HEK293 (cell line): Measurements from ENCODE around the gene MRPS10.

Source experiments
- CTCF ChIA-PET: fragments of 350-600 bp; formaldehyde crosslinking; extraction: SDS; loops from one replicate; lab custom pipeline; 2021; ENCODE audit warnings: antibody characterized with exemption; lab: Yijun Ruan, JAX
- POLR2A ChIA-PET: fragments of 300-600 bp; formaldehyde crosslinking; extraction: SDS; loops from one replicate; lab custom pipeline; 2020; ENCODE audit warnings: antibody characterized with exemption, inconsistent platforms; lab: Yijun Ruan, JAX
- H3K27ac ChIP-seq: fragments of 200-500 bp; sonication (Bioruptor generic); 2 replicates; pipeline ENCODE4 v1.5.1; 2014; ENCODE audit warnings: low read depth, low read length, control low read depth, inconsistent platforms; ENCODE audit errors: extremely low read depth
- H3K36me3 ChIP-seq, 2 experiments: fragments of 200-500 bp in 1 of 2; sonication (Bioruptor generic) in 1 of 2; 1 replicate in 1 of 2; 2 replicates in 1 of 2; pipeline ENCODE4 v1.5.1; 2014 to 2017; ENCODE audit warnings: inconsistent platforms in 2 of 2, low read length in 2 of 2; ENCODE audit not compliant: control insufficient read depth in 2 of 2, insufficient read depth in 1 of 2
- H3K4me1 ChIP-seq: fragments of 200-500 bp; sonication (Bioruptor generic); 2 replicates; pipeline ENCODE4 v1.5.1; 2014; ENCODE audit warnings: mild to moderate bottlenecking, low read length, inconsistent platforms; ENCODE audit not compliant: control insufficient read depth, insufficient read depth
- H3K4me3 ChIP-seq: 2 replicates; pipeline ENCODE4 v1.5.1; 2011; ENCODE audit warnings: low read depth, mild to moderate bottlenecking, control low read depth, low read length, moderate library complexity
- H3K9me3 ChIP-seq: fragments of 200-500 bp; sonication (Bioruptor generic); 2 replicates; pipeline ENCODE4 v1.5.1; 2014; ENCODE audit warnings: low read depth, low read length, inconsistent platforms; ENCODE audit not compliant: control insufficient read depth, insufficient read depth
- ATF2 ChIP-seq: fragments of 450-650 bp; formaldehyde crosslinking; IDR thresholded peaks from 2 replicates; pipeline ENCODE4 v1.5.1; 2016; ENCODE audit warnings: missing biosample characterization, missing genetic modification characterization, low read depth
- HOXD13 ChIP-seq: sonication (generic); formaldehyde crosslinking; IDR thresholded peaks from 2 replicates; pipeline ENCODE4 v1.8.0; 2022; ENCODE audit warnings: missing genetic modification reagents, borderline replicate concordance
- KLF9 ChIP-seq: fragments of 450-650 bp; formaldehyde crosslinking; IDR thresholded peaks from 2 replicates; pipeline ENCODE4 v1.5.1; 2016; ENCODE audit warnings: missing biosample characterization, missing genetic modification characterization, low read depth
- MYNN ChIP-seq: fragments of 450-650 bp; formaldehyde crosslinking; IDR thresholded peaks from 2 replicates; pipeline ENCODE4 v1.5.1; 2016; ENCODE audit warnings: missing biosample characterization, missing genetic modification characterization, borderline replicate concordance
- REST ChIP-seq: fragments of 450-650 bp; formaldehyde crosslinking; IDR thresholded peaks from 2 replicates; pipeline ENCODE4 v1.5.1; 2016; ENCODE audit warnings: missing biosample characterization, missing genetic modification characterization
- ZFHX2 ChIP-seq: fragments of 450-650 bp; formaldehyde crosslinking; conservative IDR thresholded peaks from 2 replicates; pipeline ENCODE4 v1.5.1; 2016; ENCODE audit warnings: missing biosample characterization, missing genetic modification characterization
- ZNF138 ChIP-seq: fragments of 450-650 bp; formaldehyde crosslinking; IDR thresholded peaks from 2 replicates; pipeline ENCODE4 v1.5.1; 2016; ENCODE audit warnings: missing biosample characterization, missing genetic modification characterization, borderline replicate concordance
- ZNF16 ChIP-seq: fragments of 450-650 bp; formaldehyde crosslinking; IDR thresholded peaks from 2 replicates; pipeline ENCODE4 v1.5.1; 2016; ENCODE audit warnings: low read depth, missing biosample characterization, missing genetic modification characterization
- ZNF214 ChIP-seq: fragments of 450-650 bp; formaldehyde crosslinking; IDR thresholded peaks from 2 replicates; pipeline ENCODE4 v1.5.1; 2017; ENCODE audit warnings: missing biosample characterization, mild to moderate bottlenecking, missing genetic modification characterization, borderline replicate concordance
- ZNF292 ChIP-seq: fragments of 450-650 bp; formaldehyde crosslinking; IDR thresholded peaks from 2 replicates; pipeline ENCODE4 v1.5.1; 2016; ENCODE audit warnings: low read depth, missing biosample characterization, missing genetic modification characterization, borderline replicate concordance
- ZNF394 ChIP-seq: fragments of 450-650 bp; formaldehyde crosslinking; IDR thresholded peaks from 2 replicates; pipeline ENCODE4 v1.5.1; 2016; ENCODE audit warnings: missing biosample characterization, missing genetic modification characterization, mild to moderate bottlenecking, moderate library complexity, borderline replicate concordance
- ZNF404 ChIP-seq: fragments of 450-650 bp; formaldehyde crosslinking; IDR thresholded peaks from 2 replicates; pipeline ENCODE4 v1.5.1; 2017; ENCODE audit warnings: missing biosample characterization, missing genetic modification characterization
- ZNF501 ChIP-seq: fragments of 450-650 bp; formaldehyde crosslinking; IDR thresholded peaks from 2 replicates; pipeline ENCODE4 v1.5.1; 2016; ENCODE audit warnings: missing biosample characterization, missing genetic modification characterization
- ZNF513 ChIP-seq: fragments of 450-650 bp; IDR thresholded peaks from 2 replicates; pipeline ENCODE4 v1.5.1; 2018; ENCODE audit warnings: missing biosample characterization, missing genetic modification characterization
- ZNF596 ChIP-seq: fragments of 450-650 bp; IDR thresholded peaks from 2 replicates; pipeline ENCODE4 v1.5.0; 2018; ENCODE audit warnings: missing biosample characterization, mild to moderate bottlenecking, missing genetic modification characterization, moderate library complexity
- ZNF658 ChIP-seq: fragments of 450-650 bp; formaldehyde crosslinking; IDR thresholded peaks from 2 replicates; pipeline ENCODE4; 2016; ENCODE audit warnings: missing biosample characterization, missing genetic modification characterization
- ZNF692 ChIP-seq: fragments of 450-650 bp; formaldehyde crosslinking; IDR thresholded peaks from 2 replicates; pipeline ENCODE4 v1.5.1; 2016; ENCODE audit warnings: missing biosample characterization, missing genetic modification characterization
- ZNF701 ChIP-seq: fragments of 450-650 bp; formaldehyde crosslinking; IDR thresholded peaks from 2 replicates; pipeline ENCODE4 v1.5.1; 2016; ENCODE audit warnings: missing biosample characterization, missing genetic modification characterization
- ZNF707 ChIP-seq: fragments of 450-650 bp; formaldehyde crosslinking; IDR thresholded peaks from 2 replicates; pipeline ENCODE4 v1.5.1; 2016; ENCODE audit warnings: missing biosample characterization, missing genetic modification characterization
- ZNF777 ChIP-seq: fragments of 450-650 bp; formaldehyde crosslinking; IDR thresholded peaks from 2 replicates; pipeline ENCODE4 v1.5.1; 2017; ENCODE audit warnings: missing biosample characterization, missing genetic modification characterization, borderline replicate concordance
- ZNF843 ChIP-seq: fragments of 450-650 bp; formaldehyde crosslinking; IDR thresholded peaks from 2 replicates; pipeline ENCODE4 v1.5.1; 2016; ENCODE audit warnings: missing biosample characterization, missing genetic modification characterization
- ZSCAN30 ChIP-seq: fragments of 450-650 bp; IDR thresholded peaks from 2 replicates; pipeline ENCODE4 v1.5.1; 2018; ENCODE audit warnings: missing biosample characterization, mild to moderate bottlenecking, missing genetic modification characterization, moderate library complexity
- ZSCAN5A ChIP-seq: fragments of 450-650 bp; formaldehyde crosslinking; IDR thresholded peaks from 2 replicates; pipeline ENCODE4 v1.5.1; 2016; ENCODE audit warnings: missing biosample characterization, missing genetic modification characterization

MRPS10 gene

GRCh38 chr6:42266538-42266937 is 48.9 kb upstream of the MRPS10 start:
- Histone ChIP-seq H3K36me3 (no peaks in the 10 kb centered on the region), H3K4me3 (no peak overlapping the region), H3K27ac (no peak overlapping the region)
- TF ChIP-seq ZNF501 (tag by site-specific recombination) (no peak), ZFHX2 (tag by site-specific recombination) (no peak), ZNF777 (tag by site-specific recombination) (no peak), ZNF214 (tag by site-specific recombination) (no peak), ZNF138 (no peak), REST (tag by site-specific recombination) (no peak), ZNF692 (no peak), ZNF701 (no peak), ATF2 (tag by site-specific recombination) (no peak), ZNF843 (tag by site-specific recombination) (no peak), ZNF394 (tag by site-specific recombination) (no peak), ZSCAN30 (tag by site-specific recombination) (no peak), ZNF404 (no peak)
- TF ChIP-seq, all 188 proteins: peak for 0
- H3K4me1 ChIP-seq = no peaks in the 10 kb centered on the region
- ChIA-PET POLR2A (no interaction called here), CTCF (interaction anchor here (0.6 kb wide), 1 partner anchor 145 kb away, joined by 3 read pairs; no protein-coding TSS in a partner anchor)
- H3K9me3 ChIP-seq = no peaks in the 10 kb centered on the region

- no peaks in the 10 kb centered on the region for H3K4me1 ChIP-seq
- ChIA-PET POLR2A (no interaction called here), CTCF (interaction anchor here (0.5 to 5.9 kb wide), 2 partner anchors 11 to 283 kb away, joined by 3 to 47 read pairs; no protein-coding TSS in a partner anchor)
- no peaks in the 10 kb centered on the region for H3K9me3 ChIP-seq
- no peaks in the 10 kb centered on the region for H3K36me3 ChIP-seq
- H3K27ac ChIP-seq = no peak overlapping the region
- H3K4me3 ChIP-seq = no peak overlapping the region
- TF ChIP-seq ZNF513 (tag by site-specific recombination) (no peak), ZNF658 (tag by site-specific recombination) (no peak), MYNN (tag by site-specific recombination) (no peak), ZNF596 (tag by site-specific recombination) (no peak), ZNF692 (no peak), ZNF292 (tag by site-specific recombination) (no peak), ZNF16 (tag by site-specific recombination) (no peak), HOXD13 (CRISPR knock-in tag) (no peak), ZSCAN5A (tag by site-specific recombination) (no peak), ZNF707 (no peak), KLF9 (tag by site-specific recombination) (no peak)
These were observed 47.3 kb upstream of the MRPS10 start for GRCh38 chr6:42264852-42265390.
